HepG2 (cell line): ENCODE data around the gene RING1. TPM values are rescaled to one million over a fixed set of nuclear protein-coding genes. Genes with fewer than 3 reads are reported as not detected.

Experiments
- AHR ChIP-seq: IDR thresholded peaks from 2 replicates; pipeline ENCODE4 v1.6.1; 2018; ENCODE audit warnings: missing genetic modification reagents, missing compliant biosample characterization
- ATAD3A ChIP-seq: sonication (generic); formaldehyde crosslinking; IDR thresholded peaks from 2 replicates; pipeline ENCODE4 v1.4.0; 2020; ENCODE audit warnings: missing genetic modification reagents
- HOXA5 ChIP-seq: sonication (generic); formaldehyde crosslinking; IDR thresholded peaks from 2 replicates; pipeline ENCODE4 v1.4.0; 2020; ENCODE audit warnings: missing genetic modification reagents
- KLF6 ChIP-seq: IDR thresholded peaks from 2 replicates; pipeline ENCODE4 v1.8.0; 2016; ENCODE audit warnings: missing biosample characterization, missing genetic modification reagents
- NFATC3 ChIP-seq: sonication (generic); formaldehyde crosslinking; IDR thresholded peaks from 2 replicates; pipeline ENCODE4 v1.5.1; 2020; ENCODE audit warnings: mild to moderate bottlenecking, missing genetic modification reagents
- NR2F6 ChIP-seq, 2 experiments: IDR thresholded peaks; 2 replicates each; pipeline ENCODE4 v1.6.1; 2016; ENCODE audit warnings: antibody characterized with exemption in 1 of 2, mild to moderate bottlenecking in 1 of 2
- RXRB ChIP-seq: IDR thresholded peaks from 2 replicates; pipeline ENCODE4 v1.6.1; 2016; ENCODE audit warnings: borderline replicate concordance, missing genetic modification reagents, missing compliant biosample characterization
- SP1 ChIP-seq, 2 experiments: fragments of 450-650 bp in 1 of 2; sonication (generic) in 1 of 2; formaldehyde crosslinking in 1 of 2; IDR thresholded peaks; 2 replicates each; pipeline versions ENCODE4 v1.4.0 to v1.6.1; 2016 to 2020; ENCODE audit warnings: missing genetic modification reagents in 1 of 2
- TSC22D2 ChIP-seq: sonication (generic); formaldehyde crosslinking; IDR thresholded peaks from 2 replicates; pipeline ENCODE4 v1.5.1; 2020; ENCODE audit warnings: missing genetic modification reagents, mild to moderate bottlenecking, borderline replicate concordance
- ZNF331 ChIP-seq: sonication (generic); formaldehyde crosslinking; IDR thresholded peaks from 2 replicates; pipeline ENCODE4 v1.4.0; 2020; ENCODE audit warnings: missing genetic modification reagents
- ZNF614 ChIP-seq: IDR thresholded peaks from 2 replicates; pipeline ENCODE4 v1.6.1; 2018; ENCODE audit warnings: missing biosample characterization, missing genetic modification reagents, inconsistent platforms, borderline replicate concordance
- ZNF792 ChIP-seq: IDR thresholded peaks from 2 replicates; pipeline ENCODE4 v1.6.1; 2016
- ZSCAN9 ChIP-seq: IDR thresholded peaks from 2 replicates; pipeline ENCODE4 v1.6.1; 2016; ENCODE audit warnings: borderline replicate concordance
- polyA plus RNA-seq, 8 experiments: library from polyadenylated mRNA; depleted of rRNA in 3 of 8; stranded (reverse) in 7 of 8; unstranded in 1 of 8; fragments of >200 nt; fragmentation: Illumina TruSeq in 4 of 8; extraction: Trizol in 4 of 8; gene quantifications; 2 replicates each; pipeline versions ENCODE4 v1.2.1 to v1.2.3, GENCODE V29; 2011 to 2016; ENCODE audit warnings: low read depth in 4 of 8, missing spikeins in 1 of 8, mixed read lengths in 1 of 8; ENCODE audit not compliant: insufficient read depth in 1 of 8
- total RNA-seq, 5 experiments: library from RNA; depleted of rRNA; stranded (reverse); fragments of >200 nt; fragmentation: Illumina TruSeq; extraction: Trizol; gene quantifications; 2 replicates each; pipeline ENCODE4 v1.2.3, GENCODE V29; 2016; ENCODE audit warnings: low read depth in 1 of 5
- TF ChIP-seq, protein P1 (sequence below): sonication (generic); formaldehyde crosslinking; IDR thresholded peaks from 2 replicates; pipeline ENCODE4 v1.5.0; 2020; ENCODE audit warnings: mild to moderate bottlenecking, missing genetic modification reagents, moderate library complexity
- TF ChIP-seq, protein P2 (sequence below): sonication (generic); formaldehyde crosslinking; conservative IDR thresholded peaks from 2 replicates; pipeline ENCODE4 v1.4.0; 2020; ENCODE audit warnings: missing genetic modification reagents
- TF ChIP-seq, protein P3 (sequence below): sonication (generic); formaldehyde crosslinking; conservative IDR thresholded peaks from 2 replicates; pipeline ENCODE4 v1.5.0; 2020; ENCODE audit warnings: missing genetic modification reagents
- TF ChIP-seq, protein P4 (sequence below), 2 experiments: sonication (generic) in 1 of 2; formaldehyde crosslinking in 1 of 2; IDR thresholded peaks; 2 replicates each; pipeline versions ENCODE4 v1.4.0 to v1.6.1; 2018 to 2020; ENCODE audit warnings: missing genetic modification reagents in 2 of 2, borderline replicate concordance in 1 of 2, low read depth in 1 of 2, mild to moderate bottlenecking in 1 of 2, missing biosample characterization in 1 of 2
- TF ChIP-seq, protein P5 (sequence below): sonication (generic); formaldehyde crosslinking; IDR thresholded peaks from 2 replicates; pipeline ENCODE4 v1.4.0; 2020; ENCODE audit warnings: mild to moderate bottlenecking, missing genetic modification reagents
- TF ChIP-seq, protein P6 (sequence below): sonication (generic); formaldehyde crosslinking; IDR thresholded peaks from 2 replicates; pipeline ENCODE4 v1.8.0; 2022; ENCODE audit warnings: mild to moderate bottlenecking, missing genetic modification reagents, moderate library complexity

The RING1 gene
- total and polyA plus RNA-seq, 2 of the 13 experiments (the other 11 are each of a cell fraction or from before 2014, with no cell fraction given) = 23.9 to 33.6 TPM

DNA sequence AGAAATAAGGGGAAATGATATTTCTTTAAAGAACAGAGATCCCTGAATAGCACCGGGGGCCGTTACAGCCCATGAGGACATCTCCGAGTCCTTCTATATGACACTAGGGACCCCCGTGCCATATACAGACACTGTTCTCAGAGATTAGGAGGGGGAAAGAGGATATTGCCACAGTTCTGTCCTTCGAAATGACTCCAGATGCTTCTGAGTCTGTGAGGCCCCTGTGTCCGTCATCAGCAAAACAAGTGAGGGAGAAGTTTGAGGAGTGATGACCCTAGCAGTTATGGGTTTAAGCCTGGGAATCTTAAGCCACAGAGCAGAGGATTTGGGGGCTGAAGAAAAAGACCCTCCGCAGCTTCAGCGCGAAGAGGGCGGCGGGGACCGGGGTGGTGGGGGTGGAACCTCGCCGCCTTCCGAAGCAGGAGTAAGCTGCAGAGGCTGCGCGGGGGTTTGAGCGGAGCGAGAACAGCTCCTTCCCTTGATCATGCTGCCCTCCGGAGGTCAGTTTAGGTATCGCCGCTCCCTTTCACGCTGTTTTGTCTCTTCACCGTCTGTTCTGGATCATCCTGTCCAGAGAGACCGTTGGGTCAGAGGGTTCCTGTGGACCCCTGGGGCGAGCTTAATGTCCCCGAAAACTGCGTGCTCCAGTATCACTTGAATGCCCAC lies 39.8 kb downstream of the RING1 start (continued):
- TF ChIP-seq, protein P1, sequence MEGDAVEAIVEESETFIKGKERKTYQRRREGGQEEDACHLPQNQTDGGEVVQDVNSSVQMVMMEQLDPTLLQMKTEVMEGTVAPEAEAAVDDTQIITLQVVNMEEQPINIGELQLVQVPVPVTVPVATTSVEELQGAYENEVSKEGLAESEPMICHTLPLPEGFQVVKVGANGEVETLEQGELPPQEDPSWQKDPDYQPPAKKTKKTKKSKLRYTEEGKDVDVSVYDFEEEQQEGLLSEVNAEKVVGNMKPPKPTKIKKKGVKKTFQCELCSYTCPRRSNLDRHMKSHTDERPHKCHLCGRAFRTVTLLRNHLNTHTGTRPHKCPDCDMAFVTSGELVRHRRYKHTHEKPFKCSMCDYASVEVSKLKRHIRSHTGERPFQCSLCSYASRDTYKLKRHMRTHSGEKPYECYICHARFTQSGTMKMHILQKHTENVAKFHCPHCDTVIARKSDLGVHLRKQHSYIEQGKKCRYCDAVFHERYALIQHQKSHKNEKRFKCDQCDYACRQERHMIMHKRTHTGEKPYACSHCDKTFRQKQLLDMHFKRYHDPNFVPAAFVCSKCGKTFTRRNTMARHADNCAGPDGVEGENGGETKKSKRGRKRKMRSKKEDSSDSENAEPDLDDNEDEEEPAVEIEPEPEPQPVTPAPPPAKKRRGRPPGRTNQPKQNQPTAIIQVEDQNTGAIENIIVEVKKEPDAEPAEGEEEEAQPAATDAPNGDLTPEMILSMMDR (CRISPR knock-in tag) = peak; percentile 97
- TF ChIP-seq SP1 (IDR thresholded peaks at IDR 0.05) (no peak), SP1 (CRISPR knock-in tag; IDR thresholded peaks at IDR 0.05) (peak; percentile 36; the same call in 1 of the 2 replicates), AHR (no peak), TSC22D2 (0 out of 2 replicates have a peak, but pooled peaks have one; percentile 21), ZSCAN9 (CRISPR knock-in tag) (0 out of 2 replicates have a peak, but pooled peaks have one; percentile 36), ZNF792 (CRISPR knock-in tag) (peak; percentile 73), RXRB (CRISPR knock-in tag) (peak; percentile 85), NR2F6 (IDR thresholded peaks at IDR 0.05) (no peak), NR2F6 (CRISPR knock-in tag; IDR thresholded peaks at IDR 0.05) (0 out of 2 replicates have a peak, but pooled peaks have one; percentile 35), HOXA5 (CRISPR knock-in tag) (0 out of 2 replicates have a peak, but pooled peaks have one; percentile 55), KLF6 (CRISPR knock-in tag) (0 out of 2 replicates have a peak, but pooled peaks have one; percentile 46), ATAD3A (CRISPR knock-in tag) (peak; percentile 54; the same call in 1 of the 2 replicates), ZNF614 (CRISPR knock-in tag) (peak; percentile 56; the same call in 1 of the 2 replicates), NFATC3 (0 out of 2 replicates have a peak, but pooled peaks have one; percentile 3), ZNF331 (CRISPR knock-in tag) (peak; percentile 37; the same call in 1 of the 2 replicates)
- TF ChIP-seq, protein P2, sequence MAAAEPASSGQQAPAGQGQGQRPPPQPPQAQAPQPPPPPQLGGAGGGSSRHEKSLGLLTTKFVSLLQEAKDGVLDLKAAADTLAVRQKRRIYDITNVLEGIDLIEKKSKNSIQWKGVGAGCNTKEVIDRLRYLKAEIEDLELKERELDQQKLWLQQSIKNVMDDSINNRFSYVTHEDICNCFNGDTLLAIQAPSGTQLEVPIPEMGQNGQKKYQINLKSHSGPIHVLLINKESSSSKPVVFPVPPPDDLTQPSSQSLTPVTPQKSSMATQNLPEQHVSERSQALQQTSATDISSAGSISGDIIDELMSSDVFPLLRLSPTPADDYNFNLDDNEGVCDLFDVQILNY (CRISPR knock-in tag) = no peak
- TF ChIP-seq, protein P3, sequence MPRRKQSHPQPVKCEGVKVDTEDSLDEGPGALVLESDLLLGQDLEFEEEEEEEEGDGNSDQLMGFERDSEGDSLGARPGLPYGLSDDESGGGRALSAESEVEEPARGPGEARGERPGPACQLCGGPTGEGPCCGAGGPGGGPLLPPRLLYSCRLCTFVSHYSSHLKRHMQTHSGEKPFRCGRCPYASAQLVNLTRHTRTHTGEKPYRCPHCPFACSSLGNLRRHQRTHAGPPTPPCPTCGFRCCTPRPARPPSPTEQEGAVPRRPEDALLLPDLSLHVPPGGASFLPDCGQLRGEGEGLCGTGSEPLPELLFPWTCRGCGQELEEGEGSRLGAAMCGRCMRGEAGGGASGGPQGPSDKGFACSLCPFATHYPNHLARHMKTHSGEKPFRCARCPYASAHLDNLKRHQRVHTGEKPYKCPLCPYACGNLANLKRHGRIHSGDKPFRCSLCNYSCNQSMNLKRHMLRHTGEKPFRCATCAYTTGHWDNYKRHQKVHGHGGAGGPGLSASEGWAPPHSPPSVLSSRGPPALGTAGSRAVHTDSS = 0 out of 2 replicates have a peak, but pooled peaks have one; percentile 41
- TF ChIP-seq, protein P4, sequence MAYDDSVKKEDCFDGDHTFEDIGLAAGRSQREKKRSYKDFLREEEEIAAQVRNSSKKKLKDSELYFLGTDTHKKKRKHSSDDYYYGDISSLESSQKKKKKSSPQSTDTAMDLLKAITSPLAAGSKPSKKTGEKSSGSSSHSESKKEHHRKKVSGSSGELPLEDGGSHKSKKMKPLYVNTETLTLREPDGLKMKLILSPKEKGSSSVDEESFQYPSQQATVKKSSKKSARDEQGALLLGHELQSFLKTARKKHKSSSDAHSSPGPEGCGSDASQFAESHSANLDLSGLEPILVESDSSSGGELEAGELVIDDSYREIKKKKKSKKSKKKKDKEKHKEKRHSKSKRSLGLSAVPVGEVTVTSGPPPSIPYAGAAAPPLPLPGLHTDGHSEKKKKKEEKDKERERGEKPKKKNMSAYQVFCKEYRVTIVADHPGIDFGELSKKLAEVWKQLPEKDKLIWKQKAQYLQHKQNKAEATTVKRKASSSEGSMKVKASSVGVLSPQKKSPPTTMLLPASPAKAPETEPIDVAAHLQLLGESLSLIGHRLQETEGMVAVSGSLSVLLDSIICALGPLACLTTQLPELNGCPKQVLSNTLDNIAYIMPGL (CRISPR knock-in tag; IDR thresholded peaks at IDR 0.05; ENCODE audit: borderline replicate concordance in 1 of 2, low read depth in 1 of 2) = peak; percentile 44 to 91; a peak in 3 of 4 replicates
- TF ChIP-seq, protein P5, sequence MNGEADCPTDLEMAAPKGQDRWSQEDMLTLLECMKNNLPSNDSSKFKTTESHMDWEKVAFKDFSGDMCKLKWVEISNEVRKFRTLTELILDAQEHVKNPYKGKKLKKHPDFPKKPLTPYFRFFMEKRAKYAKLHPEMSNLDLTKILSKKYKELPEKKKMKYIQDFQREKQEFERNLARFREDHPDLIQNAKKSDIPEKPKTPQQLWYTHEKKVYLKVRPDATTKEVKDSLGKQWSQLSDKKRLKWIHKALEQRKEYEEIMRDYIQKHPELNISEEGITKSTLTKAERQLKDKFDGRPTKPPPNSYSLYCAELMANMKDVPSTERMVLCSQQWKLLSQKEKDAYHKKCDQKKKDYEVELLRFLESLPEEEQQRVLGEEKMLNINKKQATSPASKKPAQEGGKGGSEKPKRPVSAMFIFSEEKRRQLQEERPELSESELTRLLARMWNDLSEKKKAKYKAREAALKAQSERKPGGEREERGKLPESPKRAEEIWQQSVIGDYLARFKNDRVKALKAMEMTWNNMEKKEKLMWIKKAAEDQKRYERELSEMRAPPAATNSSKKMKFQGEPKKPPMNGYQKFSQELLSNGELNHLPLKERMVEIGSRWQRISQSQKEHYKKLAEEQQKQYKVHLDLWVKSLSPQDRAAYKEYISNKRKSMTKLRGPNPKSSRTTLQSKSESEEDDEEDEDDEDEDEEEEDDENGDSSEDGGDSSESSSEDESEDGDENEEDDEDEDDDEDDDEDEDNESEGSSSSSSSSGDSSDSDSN (CRISPR knock-in tag) = no peak
- TF ChIP-seq, protein P6, sequence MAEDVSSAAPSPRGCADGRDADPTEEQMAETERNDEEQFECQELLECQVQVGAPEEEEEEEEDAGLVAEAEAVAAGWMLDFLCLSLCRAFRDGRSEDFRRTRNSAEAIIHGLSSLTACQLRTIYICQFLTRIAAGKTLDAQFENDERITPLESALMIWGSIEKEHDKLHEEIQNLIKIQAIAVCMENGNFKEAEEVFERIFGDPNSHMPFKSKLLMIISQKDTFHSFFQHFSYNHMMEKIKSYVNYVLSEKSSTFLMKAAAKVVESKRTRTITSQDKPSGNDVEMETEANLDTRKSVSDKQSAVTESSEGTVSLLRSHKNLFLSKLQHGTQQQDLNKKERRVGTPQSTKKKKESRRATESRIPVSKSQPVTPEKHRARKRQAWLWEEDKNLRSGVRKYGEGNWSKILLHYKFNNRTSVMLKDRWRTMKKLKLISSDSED (CRISPR knock-in tag) = no peak
